Central memory CD8-positive, alpha-beta T cell (primary cell): ENCODE data around the gene JAZF1.
A peak's percentile ranks its signal among the peaks of the same experiment; 100 is the strongest.

ENCODE experiments used
- ATAC-seq: fragments of 150-1000 bp; cut with Tn5 transposase; replicated peaks from 2 replicates; pipeline ENCODE4 v1.10.0; 2022; ENCODE audit warnings: mild to moderate bottlenecking, moderate FRiP score, moderate number of reproducible peaks; ENCODE audit not compliant: poor library complexity, severe bottlenecking; ENCODE audit errors: extremely low read depth
- DNase-seq, 2 donors: peaks; one replicate each; pipeline ENCODE4 v3.0.0; 2021; ENCODE audit warnings: low spot score in 2 of 2
- H3K27ac Mint-ChIP-seq: one replicate; pipeline ENCODE4 v1.8.0; 2022; ENCODE audit warnings: low read depth, mild to moderate bottlenecking, moderate library complexity, mixed read lengths
- H3K27me3 Mint-ChIP-seq: one replicate; pipeline ENCODE4 v1.8.0; 2022; ENCODE audit warnings: mixed read lengths
- H3K36me3 Mint-ChIP-seq: one replicate; pipeline ENCODE4 v1.8.0; 2022; ENCODE audit warnings: mild to moderate bottlenecking, moderate library complexity, mixed read lengths; ENCODE audit not compliant: insufficient read depth
- H3K4me1 Mint-ChIP-seq: one replicate; pipeline ENCODE4 v1.8.0; 2022; ENCODE audit warnings: mixed read lengths
- H3K4me3 Mint-ChIP-seq: one replicate; pipeline ENCODE4 v1.8.0; 2022; ENCODE audit warnings: mild to moderate bottlenecking, moderate library complexity, mixed read lengths
- H3K9me3 Mint-ChIP-seq: one replicate; pipeline ENCODE4 v1.8.0; 2022; ENCODE audit warnings: mixed read lengths

The JAZF1 gene

DNA sequence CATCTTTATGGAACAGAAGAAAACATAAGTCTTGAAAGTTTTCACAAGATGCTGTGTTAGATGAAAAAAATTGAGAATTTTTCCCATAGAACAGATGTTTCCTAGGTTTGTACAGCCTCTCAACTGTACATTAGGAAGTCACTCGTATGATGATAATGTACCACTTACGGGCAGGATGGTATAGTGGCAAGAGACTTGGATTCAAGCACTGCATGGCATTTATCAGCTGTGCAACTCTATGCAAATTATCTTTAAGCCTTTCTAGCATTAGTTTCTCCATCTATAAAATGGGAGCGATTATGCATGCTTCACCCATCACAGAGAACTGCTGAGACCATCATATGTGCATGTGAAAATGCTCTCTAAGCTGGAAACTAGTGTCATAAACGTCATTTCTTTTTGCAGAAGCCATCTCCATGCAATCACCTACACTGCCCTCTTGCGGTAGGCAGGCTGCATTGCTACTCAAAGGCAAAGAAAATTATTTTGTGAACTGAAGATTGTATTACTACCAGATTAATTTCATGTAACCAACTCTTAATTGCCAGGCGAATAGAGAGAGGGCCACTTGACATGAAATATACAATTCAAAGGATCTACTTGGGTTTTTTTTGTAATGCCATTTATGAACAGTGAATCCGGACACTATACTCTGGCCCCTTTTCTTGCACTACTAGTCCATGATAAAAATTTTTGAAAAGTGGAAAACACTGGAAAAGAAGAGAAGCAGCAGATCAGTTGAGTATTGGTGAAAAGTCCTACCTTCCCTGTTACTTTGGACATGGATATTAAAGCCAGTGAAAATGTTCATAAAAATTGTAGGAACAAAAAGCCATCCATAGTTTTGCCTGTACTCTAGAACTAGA lies 102.3 kb downstream of the JAZF1 start:
- ATAC-seq (peak; percentile 46), DNase-seq (peak in 1 of 2 donors; percentile 37)
- Mint-ChIP-seq H3K4me1 (peaks cover 38% of the 10 kb centered on the region), H3K27ac (no peak overlapping the region), H3K27me3 (no peaks in the 10 kb centered on the region), H3K9me3 (no peaks in the 10 kb centered on the region), H3K36me3 (peaks cover 2% of the 10 kb centered on the region), H3K4me3 (no peak overlapping the region)

DNA sequence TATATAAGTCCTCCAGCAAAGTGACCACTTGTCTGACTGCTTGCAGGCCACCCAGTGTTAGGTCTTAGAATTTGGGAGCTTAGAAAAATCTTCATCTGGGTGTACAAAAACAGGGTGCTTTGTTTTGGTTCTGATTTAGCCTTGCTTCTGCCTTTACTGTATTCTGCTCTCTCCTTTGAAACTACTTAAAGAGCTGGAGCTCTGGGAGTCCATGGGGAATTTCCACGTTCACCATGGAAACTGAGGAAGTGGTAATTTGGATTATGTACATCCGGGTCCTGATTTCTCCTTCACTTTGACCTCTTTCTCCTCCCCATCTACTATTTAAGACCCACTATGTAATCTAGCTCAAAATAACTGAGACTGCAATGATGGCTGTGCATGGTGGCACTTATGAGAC lies 103.0 kb downstream of the JAZF1 start:
- peaks cover 2% of the 10 kb centered on the region for H3K36me3 Mint-ChIP-seq
- no peaks in the 10 kb centered on the region for H3K9me3 Mint-ChIP-seq
- DNase-seq: no peak
- ATAC-seq: no peak
- no peak overlapping the region for H3K4me3 Mint-ChIP-seq
- peaks cover 38% of the 10 kb centered on the region for H3K4me1 Mint-ChIP-seq
- H3K27ac Mint-ChIP-seq: no peak overlapping the region
- H3K27me3 Mint-ChIP-seq: no peaks in the 10 kb centered on the region

DNA sequence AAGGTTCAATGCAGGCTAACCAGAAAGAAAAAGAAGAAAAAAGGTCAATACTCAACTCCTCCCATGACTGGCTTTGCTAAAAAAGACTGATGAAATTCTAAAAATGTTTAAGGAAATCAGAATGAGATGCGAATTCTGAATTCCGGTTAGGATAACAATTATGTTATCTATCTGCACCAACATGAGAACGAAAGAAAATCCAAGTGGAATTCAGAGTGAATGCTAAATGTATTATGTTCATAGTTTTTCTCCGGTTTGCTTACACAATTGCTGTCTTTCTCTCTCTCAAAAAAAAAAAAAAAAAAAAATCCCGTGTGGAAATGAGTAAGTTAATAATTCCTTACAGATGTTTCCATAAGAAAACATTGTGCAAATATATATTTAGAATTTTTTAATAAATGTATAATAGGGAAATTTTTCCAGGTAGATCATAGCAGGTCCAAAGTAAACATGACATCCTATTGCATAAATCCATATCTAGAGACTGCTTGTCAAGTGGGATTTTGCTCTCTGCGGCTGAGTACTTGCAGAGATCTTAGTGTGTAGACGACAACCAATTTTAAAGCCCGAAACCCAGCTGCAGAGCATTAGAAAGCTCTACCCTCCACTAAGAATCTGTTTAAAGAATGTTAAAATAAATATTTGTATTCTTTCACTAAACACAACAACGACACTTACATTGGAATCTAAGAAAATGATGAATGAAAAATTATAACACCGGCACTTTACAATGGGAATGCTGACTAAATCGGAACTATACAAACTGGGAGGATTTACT lies 104.0 kb downstream of the JAZF1 start:
- Mint-ChIP-seq H3K36me3 (peaks cover 2% of the 10 kb centered on the region), H3K27ac (no peak overlapping the region), H3K4me3 (no peak overlapping the region), H3K27me3 (no peaks in the 10 kb centered on the region), H3K9me3 (no peaks in the 10 kb centered on the region), H3K4me1 (peaks cover 32% of the 10 kb centered on the region)
- ATAC-seq: no peak
- no peak for DNase-seq

DNA sequence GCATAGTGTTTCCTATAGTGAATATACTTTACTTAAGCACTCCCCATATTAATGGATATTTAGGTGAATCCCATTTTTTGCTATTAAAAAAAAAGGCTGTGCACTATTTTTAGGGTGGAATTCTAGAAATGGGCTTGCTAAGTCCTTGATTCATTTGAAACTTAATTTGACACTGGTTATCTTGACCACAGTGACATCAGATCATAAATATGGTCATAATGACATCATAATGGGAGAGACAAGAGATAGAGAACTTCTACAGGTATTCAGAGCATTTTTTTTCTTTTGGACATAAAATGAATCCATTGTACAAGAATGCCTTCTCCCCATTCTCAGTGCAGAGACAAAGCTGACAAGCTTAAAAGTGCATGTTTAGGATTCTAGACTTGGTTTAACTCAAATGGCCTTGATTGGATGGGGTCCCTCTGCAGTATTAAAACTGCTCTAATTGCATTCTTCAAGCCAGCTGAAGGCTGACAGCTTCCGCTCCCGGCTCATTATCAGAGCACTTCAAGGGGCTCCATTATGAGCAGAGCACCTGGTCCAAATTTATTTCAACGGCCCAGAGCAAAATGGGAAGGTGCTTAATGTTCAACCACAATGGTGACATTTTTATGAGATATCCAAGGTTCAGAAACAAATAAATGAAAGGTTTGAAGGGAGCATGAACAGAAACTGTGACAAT lies 104.8 kb downstream of the JAZF1 start:
- H3K4me3 Mint-ChIP-seq: no peak overlapping the region
- H3K27ac Mint-ChIP-seq: no peak overlapping the region
- no peaks in the 10 kb centered on the region for H3K9me3 Mint-ChIP-seq
- no peaks in the 10 kb centered on the region for H3K36me3 Mint-ChIP-seq
- peaks cover 26% of the 10 kb centered on the region for H3K4me1 Mint-ChIP-seq
- H3K27me3 Mint-ChIP-seq: no peaks in the 10 kb centered on the region
- DNase-seq (no peak), ATAC-seq (no peak)

DNA sequence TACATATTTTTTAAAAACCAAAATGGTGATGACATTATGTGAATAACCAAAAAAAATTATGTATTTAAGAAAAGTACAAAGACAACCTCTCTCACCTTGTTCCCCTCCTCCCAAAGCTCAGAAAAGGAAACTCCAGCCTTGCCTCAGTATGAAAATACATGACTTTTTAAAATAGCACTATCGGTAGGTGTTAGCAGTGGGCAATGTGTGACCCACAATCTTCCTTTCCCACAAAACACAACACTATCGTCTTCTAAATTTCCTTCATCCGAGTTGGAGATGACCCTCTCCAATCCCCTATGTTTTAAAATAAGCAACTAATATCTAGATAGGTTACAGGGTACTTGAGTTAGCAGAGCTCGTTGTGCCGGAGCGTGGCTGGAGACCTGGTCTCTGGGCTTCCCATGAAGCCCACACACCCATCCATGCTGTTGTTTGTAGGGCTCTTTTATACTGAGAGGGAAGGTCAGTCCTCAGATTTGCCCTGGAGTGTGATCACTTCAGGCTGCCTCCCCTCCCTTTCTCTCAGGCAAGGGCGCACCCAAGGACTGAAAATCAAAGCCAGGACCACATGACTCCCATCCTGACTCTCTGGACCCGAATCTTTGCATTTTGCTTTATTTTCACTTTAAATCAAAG lies 107.6 kb downstream of the JAZF1 start:
- Mint-ChIP-seq H3K4me1 (peaks cover 33% of the 10 kb centered on the region), H3K27ac (no peak overlapping the region), H3K36me3 (no peaks in the 10 kb centered on the region), H3K27me3 (no peaks in the 10 kb centered on the region), H3K9me3 (no peaks in the 10 kb centered on the region), H3K4me3 (peak overlapping the region; percentile 31)
- DNase-seq (no peak), ATAC-seq (no peak)

DNA sequence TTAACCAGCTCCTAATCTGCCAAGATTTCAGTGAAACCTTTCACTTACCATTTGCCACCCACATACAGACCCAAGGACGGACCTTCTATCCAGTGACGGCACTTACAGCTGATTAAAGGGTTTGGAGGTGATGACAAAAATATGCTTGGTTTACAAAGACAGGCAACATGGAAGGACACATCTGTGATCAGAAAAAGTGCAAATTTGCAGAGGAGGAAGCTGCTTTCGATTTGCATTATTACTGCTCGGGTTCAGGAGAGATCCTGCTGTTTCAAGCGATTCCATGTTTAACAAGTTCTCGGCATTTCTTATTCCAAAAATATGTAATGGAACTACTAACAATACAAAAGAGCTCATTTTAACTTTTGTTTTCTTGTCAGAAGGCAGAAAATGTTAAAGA lies 109.0 kb downstream of the JAZF1 start:
- DNase-seq: no peak
- Mint-ChIP-seq H3K4me1 (peaks cover 33% of the 10 kb centered on the region), H3K4me3 (no peak overlapping the region)

DNA sequence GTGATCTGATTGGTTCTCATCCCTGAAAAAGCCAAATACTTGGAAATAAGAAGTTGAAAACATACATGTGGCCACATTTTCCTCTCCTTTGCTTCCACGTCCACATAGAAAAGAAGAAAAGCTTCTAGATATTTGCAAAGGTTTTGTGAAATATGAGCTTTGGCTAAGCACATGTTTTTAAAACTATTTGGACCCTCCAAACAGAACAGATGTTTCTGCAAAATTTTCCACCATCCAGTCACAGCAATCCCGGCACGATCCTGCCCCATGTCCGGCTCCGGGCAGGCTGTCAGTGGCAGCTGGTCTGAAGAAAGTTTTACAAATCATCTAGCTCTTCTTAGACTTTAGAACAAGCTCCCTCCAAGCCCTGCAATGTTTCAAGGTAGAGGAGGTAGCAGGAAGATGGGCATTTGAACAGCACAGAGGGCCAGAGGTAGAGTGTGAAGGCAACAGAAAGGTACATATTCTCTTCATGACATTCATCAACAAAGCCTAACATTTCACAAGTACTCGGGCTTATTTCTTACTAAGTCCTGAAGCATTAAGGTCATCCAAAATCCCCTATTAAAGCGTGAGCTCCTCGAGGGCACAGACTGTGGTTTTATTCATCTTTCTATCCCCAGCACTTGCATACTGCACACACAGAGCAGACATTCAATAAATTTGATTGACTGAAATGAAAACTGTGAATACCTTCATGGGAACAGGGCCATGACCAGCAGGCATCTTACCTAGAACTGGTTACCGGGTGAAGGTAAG lies 110.1 kb downstream of the JAZF1 start:
- DNase-seq: no peak
- Mint-ChIP-seq H3K36me3 (no peaks in the 10 kb centered on the region), H3K9me3 (no peaks in the 10 kb centered on the region), H3K4me3 (peak overlapping the region; percentile 31), H3K27ac (no peak overlapping the region), H3K4me1 (peaks cover 33% of the 10 kb centered on the region), H3K27me3 (no peaks in the 10 kb centered on the region)
- no peak for ATAC-seq

More for the DNA sequence above, 109.0 kb downstream of the JAZF1 start:
- Mint-ChIP-seq H3K36me3 (no peaks in the 10 kb centered on the region), H3K27me3 (no peaks in the 10 kb centered on the region), H3K9me3 (no peaks in the 10 kb centered on the region), H3K27ac (no peak overlapping the region)
- no peak for ATAC-seq

DNA sequence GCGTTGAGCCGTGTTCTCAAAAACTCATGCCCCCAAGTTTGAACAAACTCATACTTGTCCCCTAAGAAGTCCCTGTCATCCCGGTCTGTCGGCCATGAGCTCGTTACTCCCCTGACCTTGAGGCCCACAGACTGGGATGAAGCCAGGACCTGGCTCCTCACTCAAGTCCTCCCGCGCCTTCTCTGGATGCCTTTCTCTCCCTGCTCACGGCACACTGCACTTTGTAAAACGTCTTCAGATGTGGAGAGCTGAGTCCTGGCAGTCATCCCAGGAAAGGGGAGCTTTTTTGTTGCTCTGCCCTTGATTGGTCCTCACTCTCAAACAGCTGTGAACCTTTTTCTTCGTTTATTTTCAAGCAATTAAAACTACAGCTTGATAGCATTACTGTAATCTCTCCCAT lies 110.8 kb downstream of the JAZF1 start:
- peaks cover 1% of the 10 kb centered on the region for H3K36me3 Mint-ChIP-seq
- no peaks in the 10 kb centered on the region for H3K27me3 Mint-ChIP-seq
- H3K9me3 Mint-ChIP-seq: no peaks in the 10 kb centered on the region
- DNase-seq (no peak), ATAC-seq (no peak)
- H3K4me1 Mint-ChIP-seq: peaks cover 33% of the 10 kb centered on the region
- H3K4me3 Mint-ChIP-seq: no peak overlapping the region
- H3K27ac Mint-ChIP-seq: no peak overlapping the region

DNA sequence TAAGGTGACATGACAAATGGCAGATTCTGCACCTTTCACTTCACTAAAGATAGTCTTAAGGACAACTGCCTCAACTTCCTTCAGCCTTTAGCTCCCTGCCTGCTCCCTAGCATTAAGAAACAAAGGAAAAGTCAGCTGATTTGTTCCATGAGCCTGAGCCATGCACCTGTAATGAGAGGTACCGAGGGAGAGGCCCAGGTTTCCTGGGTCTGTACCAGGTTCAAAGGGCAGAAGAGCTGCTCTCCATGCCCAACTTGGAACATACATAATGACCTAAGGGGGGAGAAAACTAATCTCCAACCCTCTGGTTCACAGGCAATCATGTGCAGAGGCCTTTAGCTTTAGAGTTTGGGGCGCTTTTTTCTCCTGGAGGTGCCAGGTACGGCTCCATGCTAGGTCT lies 111.2 kb downstream of the JAZF1 start:
- Mint-ChIP-seq H3K9me3 (no peaks in the 10 kb centered on the region), H3K4me3 (no peak overlapping the region), H3K27me3 (no peaks in the 10 kb centered on the region), H3K4me1 (peaks cover 33% of the 10 kb centered on the region), H3K27ac (no peak overlapping the region), H3K36me3 (peaks cover 1% of the 10 kb centered on the region)
- ATAC-seq (no peak), DNase-seq (no peak)

DNA sequence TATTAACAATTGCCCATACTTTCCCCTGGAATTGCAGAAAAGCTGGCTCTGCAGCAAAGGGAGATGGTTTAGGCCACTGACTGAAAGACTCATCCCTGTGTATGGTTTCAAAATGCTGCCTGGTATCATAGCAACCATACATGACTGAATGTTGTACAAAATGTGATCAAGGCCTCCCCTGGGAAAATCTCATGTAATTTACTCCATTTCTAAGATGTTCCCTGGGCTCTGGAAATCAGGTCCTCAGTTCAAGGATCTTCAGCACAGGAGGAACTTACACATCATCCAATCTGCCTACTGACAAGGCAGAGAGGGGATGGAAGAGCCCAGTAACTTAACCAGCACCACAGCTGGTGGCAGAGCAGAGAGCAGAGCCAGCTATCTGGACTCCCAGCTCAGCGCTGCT lies 111.8 kb downstream of the JAZF1 start:
- Mint-ChIP-seq H3K4me3 (no peak overlapping the region), H3K27me3 (no peaks in the 10 kb centered on the region), H3K27ac (no peak overlapping the region), H3K9me3 (no peaks in the 10 kb centered on the region), H3K36me3 (peaks cover 1% of the 10 kb centered on the region), H3K4me1 (peaks cover 29% of the 10 kb centered on the region)
- no peak for DNase-seq
- no peak for ATAC-seq

DNA sequence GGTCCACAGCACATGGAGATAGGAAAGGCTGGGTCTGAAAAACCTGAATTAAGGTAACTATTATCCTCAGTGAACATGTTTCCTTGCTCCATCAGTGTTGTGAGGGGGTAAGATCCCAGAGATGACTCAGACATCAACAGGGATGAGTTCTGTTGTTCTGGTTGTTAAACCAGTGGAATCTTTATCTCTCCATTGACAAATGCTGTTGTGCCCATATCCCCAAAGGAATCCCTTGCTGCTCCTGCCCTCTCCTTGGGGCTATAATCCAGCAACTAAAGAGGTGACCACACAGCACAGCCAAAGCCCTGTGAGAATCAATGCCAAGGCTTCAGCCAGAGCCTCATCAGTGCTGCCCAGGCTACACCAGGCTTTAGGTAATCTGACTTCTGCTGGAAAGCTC lies 113.4 kb downstream of the JAZF1 start:
- H3K27ac Mint-ChIP-seq: no peak overlapping the region
- H3K4me3 Mint-ChIP-seq: no peak overlapping the region
- H3K4me1 Mint-ChIP-seq: peaks cover 24% of the 10 kb centered on the region
- ATAC-seq: no peak
- H3K27me3 Mint-ChIP-seq: no peaks in the 10 kb centered on the region
- DNase-seq: no peak
- H3K9me3 Mint-ChIP-seq: no peaks in the 10 kb centered on the region
- peaks cover 1% of the 10 kb centered on the region for H3K36me3 Mint-ChIP-seq
